SK-N-MC (cell line): ENCODE data around the gene APLF.

Experiments used
- EZH2 ChIP-seq: fragments of 200-600 bp; sonication (generic); IDR thresholded peaks from one replicate; pipeline ENCODE4 v1.6.1; 2017; ENCODE audit warnings: antibody characterized with exemption
- POLR2AphosphoS5 ChIP-seq: IDR thresholded peaks from 2 replicates; pipeline ENCODE4 v1.6.1; 2012; ENCODE audit warnings: mild to moderate bottlenecking, low read depth, low read length, borderline replicate concordance

DNA sequence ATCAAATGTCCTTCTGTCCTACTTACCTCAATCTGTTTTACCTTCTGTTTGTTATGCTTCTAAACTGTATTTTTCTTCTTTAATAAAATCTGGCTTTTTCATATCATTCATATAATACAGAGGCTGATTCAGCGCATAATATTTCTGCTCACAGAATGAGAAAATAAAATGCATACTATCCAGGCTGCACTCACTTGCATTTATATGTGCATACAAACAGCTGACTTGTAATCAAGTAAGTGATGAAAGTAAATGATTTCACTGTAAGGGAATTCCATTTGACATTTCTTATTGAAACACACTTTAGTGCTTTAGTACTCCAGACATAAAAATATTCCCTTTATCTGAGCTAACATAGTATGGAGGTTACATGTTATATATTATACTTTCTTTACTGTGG is 100.7 kb downstream of the APLF start:
- no peak for TF ChIP-seq POLR2AphosphoS5
- TF ChIP-seq EZH2 = no peak
